Adrenal gland (tissue), 12 donors: ENCODE data around the gene C2orf49. TPM values are rescaled to one million over a fixed set of nuclear protein-coding genes. Genes with fewer than 3 reads are reported as not detected.
"Not testable (repeated sequence)": the region's sequence is repeated elsewhere in the genome, so short reads cannot be mapped to it uniquely, and the experiment has no call there.

Experiments used
- DNase-seq, 7 donors: peaks; one replicate each; pipeline ENCODE4 v3.0.0-alpha.2; 2019 to 2020
- H3K27ac ChIP-seq, 5 donors: fragments of 200-600 bp; sonication (generic) in 4 of 5; 1 replicate in 3 of 5; 2 replicates in 2 of 5; pipeline versions ENCODE4 v1.5.1 to v1.8.0; 2016 to 2020; ENCODE audit warnings: mild to moderate bottlenecking in 1 of 5
- H3K27me3 ChIP-seq: fragments of 200-600 bp; 2 replicates; pipeline ENCODE4 v1.8.0; 2021
- H3K36me3 ChIP-seq, 2 donors: fragments of 200-600 bp; replicated peaks in 1 of 2; 1 replicate in 1 of 2; 2 replicates in 1 of 2; pipeline versions ENCODE4 v1.5.1 to v1.8.0; 2018 to 2022
- H3K4me1 ChIP-seq, 2 donors: fragments of 200-600 bp; replicated peaks in 1 of 2; 1 replicate in 1 of 2; 2 replicates in 1 of 2; pipeline versions ENCODE4 v1.5.1 to v1.8.0; 2018 to 2021
- H3K4me3 ChIP-seq, 4 donors: fragments of 200-600 bp; sonication (generic) in 3 of 4; one replicate each; pipeline ENCODE4 v1.5.1; 2016 to 2018
- H3K9me3 ChIP-seq, 3 donors: fragments of 200-600 bp; sonication (generic) in 1 of 3; replicated peaks in 1 of 3; 1 replicate in 2 of 3; 2 replicates in 1 of 3; pipeline versions ENCODE4 v1.5.1 to v1.8.0; 2016 to 2021
- POLR2A ChIP-seq, 2 donors: fragments of 450-650 bp; IDR thresholded peaks; one replicate each; pipeline ENCODE4 v1.6.1; 2017; ENCODE audit warnings: antibody characterized with exemption in 2 of 2, mild to moderate bottlenecking in 2 of 2, moderate library complexity in 1 of 2
- WGBS, 4 donors: extraction: QIAGEN DNeasy Blood & Tissue Kit in 2 of 4; methylation state at CpG; one replicate each; pipeline versions ENCODE4 v1.1.5 to v1.1.7; 2013 to 2017; 5-methylcytosine and 5-hydroxymethylcytosine counted together
- intact Hi-C, 2 donors: fragments of 100-400 bp; cut with DNase I; formaldehyde crosslinking; loops; one replicate each; pipeline versions ENCODE4 v1.14.1 to v1.15.0; 2022 to 2023
- polyA plus RNA-seq, 3 donors: library from polyadenylated mRNA; stranded (reverse); fragments of 200-250 nt in 2 of 3; fragments of 350-450 nt in 1 of 3; fragmentation: Illumina TruSeq in 1 of 3; extraction: RNeasy Lipid Tissue Mini Kit (QIAGEN cat#74804) in 1 of 3; gene quantifications; one replicate each; pipeline ENCODE4 v1.2.3, GENCODE V29; 2013 to 2014
- total RNA-seq, 9 donors: library from RNA; depleted of rRNA in 4 of 9; stranded (reverse); fragments of >200 nt in 4 of 9; fragments of 120-200 nt in 1 of 9; fragmentation: NEBNext Ultra II Directional in 1 of 9; extraction: Animal tissue kit (Norgen Biotek cat#: 25700) in 1 of 9; gene quantifications; one replicate each; pipeline versions ENCODE4 v1.1.0 to v1.2.4, GENCODE V29; 2013 to 2023
- TF ChIP-seq, protein P1 (sequence below), 6 experiments: fragments of 450-650 bp in 4 of 6; fragments of 200-600 bp in 2 of 6; sonication (generic) in 1 of 6; IDR thresholded peaks; 1 replicate in 5 of 6; 2 replicates in 1 of 6; pipeline versions ENCODE4 v1.5.1 to v1.8.0; 2016 to 2021; ENCODE audit warnings: antibody characterized with exemption in 6 of 6, mild to moderate bottlenecking in 2 of 6, moderate library complexity in 1 of 6
- donor health status: healthy with polysubstance abuse.
- donor health status: Bipolar disorder and iron deficiency.
- donor health status: DM: yes; HTN: yes; CAD: no.
- donor health status: DM: no; HTN: no; CAD: no.
- donor health status: DM: no; HTN: no; CAD: no.
- donor health status: DM: yes; HTN: yes; CAD: no.

The C2orf49 gene
- total and polyA plus RNA-seq, 12 donors: 5.9 to 18.6 (median 14.3) TPM

DNA sequence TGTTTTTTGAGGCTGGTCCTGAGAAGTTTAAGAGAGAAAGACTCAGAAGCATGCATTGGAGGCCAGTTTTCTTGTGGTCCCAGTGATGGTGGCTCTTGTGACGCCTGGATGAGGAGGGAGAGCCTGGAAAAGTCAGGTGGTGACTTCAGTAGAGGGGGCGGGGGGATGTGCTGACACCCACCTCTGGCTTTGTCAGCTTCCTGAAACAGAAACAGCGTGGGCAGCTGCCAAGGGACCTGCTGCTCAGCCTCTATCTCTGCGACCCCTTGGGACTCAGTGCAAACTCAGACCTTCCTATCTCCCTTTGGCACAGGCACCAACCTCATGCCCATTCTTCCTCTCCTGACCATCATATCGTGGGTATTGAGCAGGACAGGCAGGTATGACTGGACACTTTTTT is 14.2 kb upstream of the C2orf49 start:
- TF ChIP-seq, protein P1, sequence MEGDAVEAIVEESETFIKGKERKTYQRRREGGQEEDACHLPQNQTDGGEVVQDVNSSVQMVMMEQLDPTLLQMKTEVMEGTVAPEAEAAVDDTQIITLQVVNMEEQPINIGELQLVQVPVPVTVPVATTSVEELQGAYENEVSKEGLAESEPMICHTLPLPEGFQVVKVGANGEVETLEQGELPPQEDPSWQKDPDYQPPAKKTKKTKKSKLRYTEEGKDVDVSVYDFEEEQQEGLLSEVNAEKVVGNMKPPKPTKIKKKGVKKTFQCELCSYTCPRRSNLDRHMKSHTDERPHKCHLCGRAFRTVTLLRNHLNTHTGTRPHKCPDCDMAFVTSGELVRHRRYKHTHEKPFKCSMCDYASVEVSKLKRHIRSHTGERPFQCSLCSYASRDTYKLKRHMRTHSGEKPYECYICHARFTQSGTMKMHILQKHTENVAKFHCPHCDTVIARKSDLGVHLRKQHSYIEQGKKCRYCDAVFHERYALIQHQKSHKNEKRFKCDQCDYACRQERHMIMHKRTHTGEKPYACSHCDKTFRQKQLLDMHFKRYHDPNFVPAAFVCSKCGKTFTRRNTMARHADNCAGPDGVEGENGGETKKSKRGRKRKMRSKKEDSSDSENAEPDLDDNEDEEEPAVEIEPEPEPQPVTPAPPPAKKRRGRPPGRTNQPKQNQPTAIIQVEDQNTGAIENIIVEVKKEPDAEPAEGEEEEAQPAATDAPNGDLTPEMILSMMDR (IDR thresholded peaks at IDR 0.05): no peak
- TF ChIP-seq POLR2A (IDR thresholded peaks at IDR 0.05): no peak

DNA sequence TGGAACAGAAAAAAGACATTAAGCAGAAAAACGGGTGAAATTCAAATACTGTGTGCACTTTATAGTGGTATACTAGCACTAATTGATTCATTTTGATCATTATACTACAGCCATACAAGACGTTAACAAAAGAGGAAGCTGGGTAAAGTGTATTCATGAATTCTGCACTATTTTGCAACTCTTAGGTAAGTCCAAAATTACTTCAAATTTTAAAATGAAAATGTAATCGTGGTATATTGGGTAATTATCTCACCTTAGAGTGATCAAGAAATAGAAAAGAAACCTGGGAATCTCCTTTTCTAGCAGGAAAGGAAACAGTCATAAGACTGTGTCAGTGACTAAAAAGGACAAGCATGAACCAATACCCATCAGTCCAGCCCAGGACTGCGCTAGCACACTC is 13.2 kb upstream of the C2orf49 start:
- Histone ChIP-seq H3K4me1 (peaks cover 10 to 37% of the 10 kb centered on the region in 2 donors), H3K9me3 (no peaks in the 10 kb centered on the region), H3K36me3 (no peaks in the 10 kb centered on the region), H3K4me3 (no peak overlapping the region), H3K27ac (peak overlapping the region in 1 of 5 donors; percentile 10), H3K27me3 (no peaks in the 10 kb centered on the region)
- intact Hi-C loops: no loop called here
- no peak for DNase-seq
- no peak for TF ChIP-seq POLR2A (IDR thresholded peaks at IDR 0.05)
- TF ChIP-seq, protein P1 (IDR thresholded peaks at IDR 0.05): no peak
- WGBS, 4 donors: 68 to 84% (median 77%) methylated on average over 4 of the region's 4 CpGs

More for the DNA sequence above, 14.2 kb upstream of the C2orf49 start:
- no peak overlapping the region for H3K4me3 ChIP-seq
- H3K27ac ChIP-seq: no peak overlapping the region
- no peaks in the 10 kb centered on the region for H3K36me3 ChIP-seq
- H3K4me1 ChIP-seq: peaks cover 5 to 27% of the 10 kb centered on the region in 2 donors
- intact Hi-C loops: no loop called here
- no peaks in the 10 kb centered on the region for H3K27me3 ChIP-seq
- H3K9me3 ChIP-seq: no peaks in the 10 kb centered on the region
- WGBS, 4 donors: 62 to 84% (median 75%) methylated on average over 4 to 5 of the region's 5 CpGs
- DNase-seq: no peak

DNA sequence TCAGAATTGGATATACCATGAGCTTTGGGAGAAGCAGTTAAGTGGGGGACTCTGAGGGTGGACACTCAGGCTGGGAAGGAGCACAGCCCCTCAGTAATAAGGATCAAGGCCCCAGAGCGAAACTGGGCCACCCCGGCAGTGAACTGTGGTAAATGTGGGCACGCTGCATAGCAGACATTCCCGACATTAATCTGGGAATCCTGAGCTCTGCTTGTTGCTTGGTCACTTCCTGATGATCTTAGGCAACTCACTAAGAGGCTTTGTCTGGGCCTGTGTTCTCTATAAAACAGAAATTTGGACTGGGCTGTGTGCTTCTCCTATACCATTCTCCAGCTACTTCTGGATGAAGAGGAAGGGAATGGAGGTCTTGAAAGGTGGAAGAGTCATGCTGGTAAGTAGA is 12.6 kb upstream of the C2orf49 start:
- intact Hi-C loops: no loop called here
- DNase-seq: no peak
- 81 to 90% (median 86%) methylated on average over 4 of the region's 4 CpGs for WGBS, 4 donors
- H3K27ac ChIP-seq: peak overlapping the region in 2 of 5 donors; percentile 10 to 25
- no peaks in the 10 kb centered on the region for H3K36me3 ChIP-seq
- no peaks in the 10 kb centered on the region for H3K27me3 ChIP-seq
- H3K4me3 ChIP-seq: no peak overlapping the region
- H3K9me3 ChIP-seq: no peaks in the 10 kb centered on the region
- peaks cover 10 to 37% of the 10 kb centered on the region in 2 donors for H3K4me1 ChIP-seq
- no peak for TF ChIP-seq POLR2A (IDR thresholded peaks at IDR 0.05)

DNA sequence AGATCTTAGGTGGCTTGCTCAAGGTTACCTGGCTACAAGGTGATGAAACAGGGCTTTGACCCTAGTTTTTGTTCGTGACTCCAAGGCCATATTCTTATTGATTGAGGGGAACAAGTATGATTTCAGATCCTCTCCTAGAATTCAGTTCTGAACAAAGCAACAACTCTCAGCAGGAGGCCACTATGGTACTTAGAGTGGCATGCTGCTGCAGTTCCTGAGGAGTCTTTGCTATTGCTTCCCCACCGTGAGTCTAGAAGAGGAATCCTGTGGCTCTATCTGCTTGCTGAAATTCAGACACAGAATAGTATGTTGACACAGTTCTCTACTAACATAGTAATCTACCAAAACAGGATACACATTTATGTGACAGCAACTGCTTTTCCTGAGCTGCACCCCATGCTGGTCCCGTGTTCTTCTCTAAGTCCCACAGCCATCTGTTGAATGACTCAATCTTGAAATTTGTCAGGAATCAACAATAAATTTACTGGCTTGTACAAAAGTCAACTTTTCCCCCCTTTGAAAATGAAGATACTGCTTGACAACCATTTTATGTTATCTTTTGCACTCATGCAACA is 11.9 kb upstream of the C2orf49 start:
- Histone ChIP-seq H3K27ac (peak overlapping the region in 1 of 5 donors; percentile 25), H3K36me3 (no peaks in the 10 kb centered on the region), H3K4me1 (peaks cover 13 to 40% of the 10 kb centered on the region in 2 donors), H3K9me3 (no peaks in the 10 kb centered on the region), H3K27me3 (no peaks in the 10 kb centered on the region), H3K4me3 (no peak overlapping the region)
- WGBS, 4 donors: 51 to 67% (median 61%) methylated on average over 3 of the region's 3 CpGs
- TF ChIP-seq, protein P1 (IDR thresholded peaks at IDR 0.05): no peak
- TF ChIP-seq POLR2A (IDR thresholded peaks at IDR 0.05): no peak
- DNase-seq: no peak
- intact Hi-C loops: no loop called here

DNA sequence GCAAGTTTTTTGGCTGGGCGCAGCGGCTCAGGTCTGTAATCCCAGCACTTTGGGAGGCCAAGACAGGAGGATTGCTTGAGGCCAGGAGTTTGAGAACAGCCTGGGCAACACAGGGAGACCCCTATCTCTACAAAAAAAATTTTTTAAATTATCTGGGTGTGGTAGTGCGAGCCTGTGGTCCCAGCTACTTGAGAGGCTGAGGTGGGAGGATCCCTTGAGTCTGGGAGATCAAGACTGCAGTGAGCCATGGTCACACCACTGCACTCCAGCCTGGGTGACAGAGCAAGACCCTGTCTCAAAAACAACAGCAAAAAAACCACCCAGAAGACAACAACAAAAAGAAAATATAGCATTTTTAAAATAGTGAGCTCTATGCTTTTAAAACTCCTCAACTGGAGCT is 10.1 kb upstream of the C2orf49 start:
- H3K4me3 ChIP-seq, H3K27ac ChIP-seq, DNase-seq, H3K27me3 ChIP-seq, H3K36me3 ChIP-seq, H3K9me3 ChIP-seq, intact Hi-C loops: not testable (repeated sequence)
- 93 to 98% (median 95%) methylated on average over 3 of the region's 3 CpGs for WGBS, 4 donors
- peaks cover 8 to 34% of the 10 kb centered on the region in 2 donors for H3K4me1 ChIP-seq
